ENCODE measurements around the gene STARD13. TPM values are rescaled to one million over a fixed set of nuclear protein-coding genes. Genes with fewer than 3 reads are reported as not detected.

The STARD13 gene
- total RNA-seq, 8 experiments from 2014 or later, result 1.4 to 38.6 (median 7.7) TPM

DNA sequence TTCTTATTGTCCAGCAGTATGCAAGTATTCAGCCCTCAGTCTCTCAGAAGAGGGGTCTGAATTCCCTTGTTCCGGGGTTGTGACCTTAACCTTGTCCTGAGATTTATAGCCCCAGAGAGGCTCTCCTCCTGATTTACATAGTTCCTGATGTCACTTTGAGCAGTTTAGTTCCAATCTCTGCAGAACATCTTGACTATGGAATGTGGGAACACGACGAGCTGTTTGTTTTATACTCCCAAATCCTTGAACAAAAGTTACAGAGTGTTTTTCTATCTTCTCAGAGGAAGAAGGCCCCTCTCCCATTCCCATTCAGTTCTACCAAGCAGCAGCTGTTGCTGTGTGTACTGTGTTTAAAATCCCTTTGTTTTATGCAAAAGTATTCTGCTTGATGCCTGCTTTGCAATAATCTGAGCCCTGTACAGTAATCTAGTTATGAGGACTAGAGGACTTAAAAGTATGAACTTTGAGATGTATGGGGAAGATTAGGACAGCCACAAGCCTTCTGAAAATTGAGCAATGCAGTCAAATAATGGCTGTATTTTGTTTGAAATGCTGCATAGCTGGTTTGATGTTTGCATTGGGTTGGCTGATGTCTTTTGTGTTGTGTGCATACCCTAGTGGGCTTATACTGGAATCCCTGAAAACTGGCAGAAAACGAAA lies 194.7 kb downstream of the STARD13 start:
- peak in 5 of 8 experiments; percentile 22 to 48 (median 28) for ATAC-seq (replicated peaks in 6 of 8)

GRCh38 chr13:33089311-33089710 lies 196.2 kb downstream of the STARD13 start:
- in situ Hi-C loops (cut with MboI; ENCODE audit: low pct_unique_long_range_greater_than_20kb in 2 of 9, low sequenced_read_pairs in 9 of 9, unreplicated experiment in 9 of 9), result no loop called here
- whole genome bisulfite sequencing, 10 experiments, result 93 to 100% (median 97%) methylated on average over 1 to 3 of the region's 3 CpGs; no CpG with 5 or more reads in 6 of the 10 experiments
- peak in 2 of 8 experiments; percentile 30 to 31 for ATAC-seq (replicated peaks in 6 of 8)
- Histone ChIP-seq H3K4me1 (replicated peaks in 1 of 2) (peaks cover 23 to 30% of the 10 kb centered on the region in 2 donors), H3K4me3 (no peak overlapping the region), H3K27ac (no peak overlapping the region)

More for the DNA sequence above, 194.7 kb downstream of the STARD13 start:
- Histone ChIP-seq H3K4me3 (no peak overlapping the region), H3K27ac (peak overlapping the region in 1 of 2 donors; percentile 62), H3K4me1 (replicated peaks in 1 of 2) (peaks cover 23 to 30% of the 10 kb centered on the region in 2 donors)
- WGBS, 10 experiments, result 13 to 100% (median 60%) methylated on average over 1 to 4 of the region's 4 CpGs; no CpG with 5 or more reads in 1 of the 10 experiments
- in situ Hi-C loops (cut with MboI; ENCODE audit: low pct_unique_long_range_greater_than_20kb in 2 of 9, low sequenced_read_pairs in 9 of 9, unreplicated experiment in 9 of 9), result no loop called here

DNA sequence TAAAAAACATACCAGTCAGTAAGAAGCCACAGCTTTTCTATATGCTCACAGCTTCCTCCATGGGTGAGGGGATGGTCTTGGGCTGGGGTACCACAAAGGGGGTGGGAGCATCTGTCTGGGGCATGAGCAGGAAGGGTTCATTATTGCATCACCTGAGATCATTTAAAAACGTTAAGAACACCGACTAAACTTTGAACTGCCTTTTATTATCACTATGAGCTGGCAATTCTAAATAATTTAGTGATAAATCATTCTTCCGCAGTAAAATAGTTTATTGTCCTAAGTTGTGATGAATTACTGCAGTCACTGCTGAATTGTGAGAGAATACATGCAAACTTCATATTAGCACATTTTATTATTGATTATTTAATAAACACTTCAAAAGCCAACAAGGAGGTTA lies 197.8 kb downstream of the STARD13 start:
- H3K4me3 ChIP-seq, result no peak overlapping the region

DNA sequence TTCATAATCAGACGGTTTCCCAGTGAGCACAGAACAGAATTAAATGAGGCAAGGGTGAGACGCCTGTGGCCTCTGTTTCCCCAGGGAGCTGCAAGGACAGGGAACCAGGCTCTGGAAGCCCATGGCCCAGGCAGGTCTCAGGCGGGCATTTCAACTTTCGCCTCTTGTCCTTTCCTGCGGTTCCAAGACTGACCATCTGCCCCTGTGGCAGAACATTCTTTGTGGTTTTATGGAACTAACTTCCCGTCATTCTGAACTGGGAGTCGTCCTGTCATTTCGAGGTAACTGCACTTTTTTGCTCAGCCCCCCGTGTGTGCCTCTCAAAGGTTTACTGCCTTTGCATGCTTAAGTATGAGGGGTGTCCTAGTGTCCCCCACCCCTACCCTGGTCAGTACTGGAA lies 198.5 kb downstream of the STARD13 start:
- Histone ChIP-seq H3K27ac (no peak overlapping the region), H3K4me3 (no peak overlapping the region), H3K4me1 (replicated peaks in 1 of 2) (peaks cover 20 to 28% of the 10 kb centered on the region in 2 donors)
- WGBS, 10 experiments, result 86 to 100% (median 90%) methylated on average over 2 to 8 of the region's 9 CpGs; no CpG with 5 or more reads in 5 of the 10 experiments
- no peak for ATAC-seq (replicated peaks in 6 of 8)
- in situ Hi-C loops (cut with MboI; ENCODE audit: low pct_unique_long_range_greater_than_20kb in 2 of 9, low sequenced_read_pairs in 9 of 9, unreplicated experiment in 9 of 9), result no loop called here

More for the DNA sequence above, 197.8 kb downstream of the STARD13 start:
- in situ Hi-C loops (cut with MboI; ENCODE audit: low pct_unique_long_range_greater_than_20kb in 2 of 9, low sequenced_read_pairs in 9 of 9, unreplicated experiment in 9 of 9), result no loop called here
- no peak overlapping the region for H3K27ac ChIP-seq
- ATAC-seq (replicated peaks in 6 of 8), result peak in 1 of 8 experiments; percentile 30
- peaks cover 23 to 30% of the 10 kb centered on the region in 2 donors for H3K4me1 ChIP-seq (replicated peaks in 1 of 2)
- WGBS, 10 experiments, result 17 to 92% (median 50%) methylated on average over 1 to 3 of the region's 3 CpGs; no CpG with 5 or more reads in 2 of the 10 experiments

DNA sequence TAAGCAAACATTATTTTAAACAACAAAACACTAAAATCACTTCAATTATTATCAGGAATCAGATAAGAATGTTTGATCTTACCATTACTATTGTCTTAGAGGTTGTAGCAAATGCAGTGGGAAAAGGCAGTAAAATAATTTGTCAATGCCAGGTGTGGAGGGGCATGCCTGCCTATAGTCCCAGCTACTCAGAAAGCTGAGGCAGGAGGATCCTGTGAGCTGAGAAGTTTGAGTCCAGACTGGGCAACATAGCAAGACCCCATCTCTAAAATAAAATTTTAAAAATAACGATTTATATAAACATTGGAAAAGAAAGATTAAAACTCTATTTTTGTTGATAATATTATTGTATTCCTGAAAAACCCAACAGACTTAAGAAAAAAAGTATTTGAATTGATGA lies 202.5 kb downstream of the STARD13 start:
- 88 to 100% (median 100%) methylated on average over 1 of the region's 1 CpG; no CpG with 5 or more reads in 1 of the 10 experiments for WGBS, 10 experiments
- in situ Hi-C loops (cut with MboI; ENCODE audit: low pct_unique_long_range_greater_than_20kb in 2 of 9, low sequenced_read_pairs in 9 of 9, unreplicated experiment in 9 of 9), result no loop called here

GRCh38 chr13:33081666-33082065 lies 203.9 kb downstream of the STARD13 start:
- WGBS, 10 experiments, result 22 to 67% (median 56%) methylated on average over 1 of the region's 1 CpG; no CpG with 5 or more reads in 2 of the 10 experiments
- in situ Hi-C loops (cut with MboI; ENCODE audit: low pct_unique_long_range_greater_than_20kb in 2 of 9, low sequenced_read_pairs in 9 of 9, unreplicated experiment in 9 of 9), result no loop called here
- no peak overlapping the region for H3K27ac ChIP-seq
- no peak for ATAC-seq (replicated peaks in 6 of 8)
- no peak overlapping the region for H3K4me3 ChIP-seq
- no peaks in the 10 kb centered on the region for H3K4me1 ChIP-seq (replicated peaks in 1 of 2)

More for the DNA sequence above, 202.5 kb downstream of the STARD13 start:
- Histone ChIP-seq H3K4me3 (no peak overlapping the region), H3K27ac (no peak overlapping the region), H3K4me1 (replicated peaks in 1 of 2) (no peaks in the 10 kb centered on the region)
- no peak for ATAC-seq (replicated peaks in 6 of 8)

- H3K4me3 ChIP-seq, result no peak overlapping the region
- 12 to 89% (median 61%) methylated on average over 2 to 5 of the region's 5 CpGs for WGBS, 10 experiments
- in situ Hi-C loops (cut with MboI; ENCODE audit: low pct_unique_long_range_greater_than_20kb in 2 of 9, low sequenced_read_pairs in 9 of 9, unreplicated experiment in 9 of 9), result no loop called here
- H3K4me1 ChIP-seq (replicated peaks in 1 of 2), result peaks cover 1 to 6% of the 10 kb centered on the region in 2 donors
- no peak overlapping the region for H3K27ac ChIP-seq
- ATAC-seq (replicated peaks in 6 of 8), result no peak
Observed at GRCh38 chr13:33080972-33081590, 204.5 kb downstream of the STARD13 start.

- Histone ChIP-seq H3K4me1 (replicated peaks in 1 of 2) (peaks cover 9 to 17% of the 10 kb centered on the region in 2 donors), H3K27ac (no peak overlapping the region), H3K4me3 (no peak overlapping the region)
- 86 to 100% (median 92%) methylated on average over 1 to 2 of the region's 2 CpGs; no CpG with 5 or more reads in 3 of the 10 experiments for WGBS, 10 experiments
- no peak for ATAC-seq (replicated peaks in 6 of 8)
- in situ Hi-C loops (cut with MboI; ENCODE audit: low pct_unique_long_range_greater_than_20kb in 2 of 9, low sequenced_read_pairs in 9 of 9, unreplicated experiment in 9 of 9), result no loop called here
Observed at GRCh38 chr13:33079960-33080359, 205.6 kb downstream of the STARD13 start.

DNA sequence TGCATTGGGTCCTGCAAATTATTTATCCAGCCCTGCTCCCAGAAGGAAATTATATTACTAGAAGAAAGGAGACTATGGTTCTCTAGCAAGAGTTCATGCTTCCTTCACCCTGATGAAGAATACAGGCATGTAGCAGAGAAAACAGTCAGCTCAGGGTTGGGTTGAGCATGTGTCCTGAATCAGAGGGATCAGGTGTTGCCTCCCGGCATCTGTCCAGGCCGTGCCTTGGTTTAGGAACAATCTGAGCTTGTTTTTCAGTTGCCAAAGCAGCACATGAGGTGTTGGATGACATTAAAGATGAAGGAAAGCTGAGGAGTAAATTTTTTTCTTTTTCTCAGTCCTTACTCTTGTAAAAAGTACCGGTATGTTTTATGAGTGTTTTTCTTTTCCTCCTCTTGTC lies 207.3 kb downstream of the STARD13 start:
- ATAC-seq (replicated peaks in 6 of 8), result no peak
- in situ Hi-C loops (cut with MboI; ENCODE audit: low pct_unique_long_range_greater_than_20kb in 2 of 9, low sequenced_read_pairs in 9 of 9, unreplicated experiment in 9 of 9), result no loop called here
- WGBS, 10 experiments, result 79 to 100% (median 93%) methylated on average over 1 to 3 of the region's 3 CpGs; no CpG with 5 or more reads in 2 of the 10 experiments
- peaks cover 9 to 17% of the 10 kb centered on the region in 2 donors for H3K4me1 ChIP-seq (replicated peaks in 1 of 2)
- no peak overlapping the region for H3K27ac ChIP-seq
- H3K4me3 ChIP-seq, result no peak overlapping the region

DNA sequence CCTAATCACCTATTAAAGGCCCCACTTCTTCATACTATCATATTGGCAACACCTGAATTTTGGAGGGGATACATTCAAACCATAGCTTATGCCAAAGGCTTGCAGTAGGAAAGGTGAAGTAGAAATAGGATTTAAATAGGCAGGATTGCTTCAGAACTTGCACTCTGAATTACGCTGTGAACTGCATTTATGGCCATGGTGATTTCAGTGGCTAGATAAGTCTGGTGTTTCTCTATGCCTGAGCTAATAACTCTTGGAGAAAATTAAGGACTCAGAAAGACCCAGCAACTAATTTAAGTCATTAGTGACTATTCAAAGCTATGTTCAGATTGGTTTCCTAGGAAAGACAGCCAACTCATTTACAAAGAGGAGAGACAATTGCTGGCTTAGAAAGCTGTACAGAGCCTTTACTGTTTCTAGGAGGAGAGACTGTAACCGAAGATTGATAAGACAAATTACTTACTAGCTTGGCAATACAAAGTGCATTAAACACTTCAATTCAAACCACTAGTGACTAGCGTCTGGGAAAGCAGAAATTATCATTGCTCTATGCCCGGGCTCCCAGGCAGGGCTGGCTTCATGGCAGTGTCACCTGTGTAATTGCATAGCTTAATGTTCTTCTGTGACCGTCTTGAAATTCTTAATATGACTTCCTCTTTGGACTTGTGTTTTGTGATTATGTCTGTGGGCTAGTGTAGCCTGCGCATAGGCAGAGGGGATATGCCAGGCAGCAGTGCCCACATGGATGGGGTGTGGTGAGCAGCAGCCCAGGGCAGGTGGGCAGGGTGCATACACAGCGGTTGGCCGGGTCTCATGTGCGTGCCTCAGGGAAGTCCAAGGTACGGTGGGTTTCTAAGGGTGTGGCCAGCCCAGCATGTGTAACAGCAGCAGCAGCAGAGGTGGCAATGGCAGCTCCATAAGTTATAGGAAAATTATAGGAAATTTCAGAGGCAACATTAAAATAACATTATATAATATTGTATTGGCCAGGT lies 209.3 kb downstream of the STARD13 start:
- H3K27ac ChIP-seq, result no peak overlapping the region

DNA sequence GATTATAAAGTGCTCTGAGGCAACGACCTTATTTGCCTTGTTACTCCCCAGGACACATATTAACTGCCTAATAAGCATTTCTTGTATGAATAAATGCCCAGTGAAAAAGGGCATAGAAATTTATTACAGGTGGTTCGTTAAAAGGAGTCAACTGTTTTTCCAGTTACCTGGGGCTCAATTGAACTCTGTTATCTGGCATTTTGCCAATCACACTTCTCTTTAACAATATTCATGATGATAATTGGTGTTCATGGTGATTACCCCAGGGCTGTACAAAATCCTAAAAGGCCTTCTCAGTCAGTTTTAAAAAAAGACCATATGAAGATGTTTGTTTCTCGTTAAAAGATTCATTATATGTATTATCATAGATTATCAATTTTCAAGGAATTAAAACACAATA lies 212.2 kb downstream of the STARD13 start:
- ATAC-seq (replicated peaks in 6 of 8), result no peak
- in situ Hi-C loops (cut with MboI; ENCODE audit: low pct_unique_long_range_greater_than_20kb in 2 of 9, low sequenced_read_pairs in 9 of 9, unreplicated experiment in 9 of 9), result no loop called here
- WGBS, 10 experiments, result 65 to 100% (median 86%) methylated on average over 2 to 3 of the region's 3 CpGs; no CpG with 5 or more reads in 1 of the 10 experiments
- Histone ChIP-seq H3K4me3 (no peak overlapping the region), H3K4me1 (replicated peaks in 1 of 2) (peaks cover 26 to 28% of the 10 kb centered on the region in 2 donors), H3K27ac (no peak overlapping the region)

More for the DNA sequence above, 209.3 kb downstream of the STARD13 start:
- 40 to 100% (median 84%) methylated on average over 1 to 9 of the region's 10 CpGs; no CpG with 5 or more reads in 2 of the 10 experiments for WGBS, 10 experiments
- in situ Hi-C loops (cut with MboI; ENCODE audit: low pct_unique_long_range_greater_than_20kb in 2 of 9, low sequenced_read_pairs in 9 of 9, unreplicated experiment in 9 of 9), result no loop called here
- H3K4me1 ChIP-seq (replicated peaks in 1 of 2), result peaks cover 26 to 28% of the 10 kb centered on the region in 2 donors
- H3K4me3 ChIP-seq, result no peak overlapping the region
- ATAC-seq (replicated peaks in 6 of 8), result peak in 5 of 8 experiments; percentile 12 to 80 (median 40)

DNA sequence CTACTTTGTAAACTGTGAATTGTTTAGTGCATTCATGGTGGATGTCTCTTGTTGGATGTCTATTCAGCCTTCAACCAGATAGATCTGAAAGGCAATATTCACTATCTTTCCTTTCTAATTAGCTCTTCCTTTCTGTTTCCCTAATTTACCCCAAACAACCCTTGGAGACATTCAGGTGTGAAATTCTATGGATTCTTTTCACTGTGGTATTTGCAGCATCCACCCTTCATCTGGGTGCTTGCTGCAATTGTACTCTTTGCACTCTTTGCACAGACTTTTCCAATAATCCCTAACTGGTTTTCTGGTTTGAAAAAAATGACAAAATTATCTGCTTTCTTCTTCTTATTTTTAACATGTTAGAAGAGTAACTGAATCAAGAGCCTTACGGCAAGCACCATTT lies 212.8 kb downstream of the STARD13 start:
- Histone ChIP-seq H3K4me3 (no peak overlapping the region), H3K27ac (no peak overlapping the region), H3K4me1 (replicated peaks in 1 of 2) (peaks cover 26 to 28% of the 10 kb centered on the region in 2 donors)
- WGBS, 10 experiments, result 94 to 100% (median 100%) methylated on average over 1 of the region's 1 CpG; no CpG with 5 or more reads in 2 of the 10 experiments
- in situ Hi-C loops (cut with MboI; ENCODE audit: low pct_unique_long_range_greater_than_20kb in 2 of 9, low sequenced_read_pairs in 9 of 9, unreplicated experiment in 9 of 9), result no loop called here
- ATAC-seq (replicated peaks in 6 of 8), result no peak
